ENCODE results near the gene NBPF10. TPM values are rescaled to one million over a fixed set of nuclear protein-coding genes. Genes with fewer than 3 reads are reported as not detected.
"Not testable (repeated sequence)": the region's sequence is repeated elsewhere in the genome, so short reads cannot be mapped to it uniquely, and the experiment has no call there.

NBPF10 gene, protein sequence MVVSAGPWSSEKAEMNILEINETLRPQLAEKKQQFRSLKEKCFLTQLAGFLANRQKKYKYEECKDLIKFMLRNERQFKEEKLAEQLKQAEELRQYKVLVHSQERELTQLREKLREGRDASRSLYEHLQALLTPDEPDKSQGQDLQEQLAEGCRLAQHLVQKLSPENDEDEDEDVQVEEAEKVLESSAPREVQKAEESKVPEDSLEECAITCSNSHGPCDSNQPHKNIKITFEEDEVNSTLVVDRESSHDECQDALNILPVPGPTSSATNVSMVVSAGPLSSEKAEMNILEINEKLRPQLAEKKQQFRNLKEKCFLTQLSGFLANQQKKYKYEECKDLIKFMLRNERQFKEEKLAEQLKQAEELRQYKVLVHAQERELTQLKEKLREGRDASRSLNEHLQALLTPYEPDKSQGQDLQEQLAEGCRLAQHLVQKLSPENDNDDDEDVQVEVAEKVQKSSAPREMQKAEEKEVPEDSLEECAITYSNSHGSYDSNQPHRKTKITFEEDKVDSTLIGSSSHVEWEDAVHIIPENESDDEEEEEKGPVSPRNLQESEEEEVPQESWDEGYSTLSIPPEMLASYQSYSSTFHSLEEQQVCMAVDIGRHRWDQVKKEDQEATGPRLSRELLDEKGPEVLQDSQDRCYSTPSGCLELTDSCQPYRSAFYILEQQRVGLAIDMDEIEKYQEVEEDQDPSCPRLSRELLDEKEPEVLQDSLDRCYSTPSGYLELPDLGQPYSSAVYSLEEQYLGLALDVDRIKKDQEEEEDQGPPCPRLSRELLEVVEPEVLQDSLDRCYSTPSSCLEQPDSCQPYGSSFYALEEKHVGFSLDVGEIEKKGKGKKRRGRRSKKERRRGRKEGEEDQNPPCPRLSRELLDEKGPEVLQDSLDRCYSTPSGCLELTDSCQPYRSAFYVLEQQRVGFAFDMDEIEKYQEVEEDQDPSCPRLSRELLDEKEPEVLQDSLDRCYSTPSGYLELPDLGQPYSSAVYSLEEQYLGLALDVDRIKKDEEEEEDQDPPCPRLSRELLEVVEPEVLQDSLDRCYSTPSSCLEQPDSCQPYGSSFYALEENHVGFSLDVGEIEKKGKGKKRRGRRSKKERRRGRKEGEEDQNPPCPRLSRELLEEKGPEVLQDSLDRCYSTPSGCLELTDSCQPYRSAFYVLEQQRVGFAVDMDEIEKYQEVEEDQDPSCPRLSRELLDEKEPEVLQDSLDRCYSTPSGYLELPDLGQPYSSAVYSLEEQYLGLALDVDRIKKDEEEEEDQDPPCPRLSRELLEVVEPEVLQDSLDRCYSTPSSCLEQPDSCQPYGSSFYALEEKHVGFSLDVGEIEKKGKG (N-terminal part only)
- total RNA-seq = 1 to 10 TPM; 1.2 to 4.1 TPM

DNA sequence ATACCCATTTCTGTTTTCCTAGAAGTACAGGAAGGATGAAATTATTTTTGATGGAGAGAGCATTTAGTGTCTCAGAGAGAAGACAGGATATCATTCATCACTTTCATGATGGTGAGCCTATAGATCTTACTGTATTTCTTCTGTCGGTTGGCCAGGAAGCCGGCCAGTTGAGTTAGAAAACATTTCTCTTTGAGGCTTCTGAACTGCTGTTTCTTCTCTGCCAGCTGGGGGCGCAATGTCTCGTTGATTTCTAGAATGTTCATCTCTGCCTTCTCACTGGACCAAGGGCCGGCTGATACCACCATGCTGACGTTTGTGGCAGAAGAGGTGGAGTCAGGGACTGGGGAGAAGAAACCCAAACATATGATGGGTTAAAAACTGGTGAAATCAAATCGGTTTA is at the start of gene NBPF10:
Gene NBPF10 (minus strand): TSS at position 340 of the 400 bp plus-strand sequence. CDS start 35 bp downstream, at position 305.
- intact Hi-C loops (cut with DNase I); H3K27me3 ChIP-seq (replicated peaks; ENCODE audit: insufficient read depth); H3K27ac ChIP-seq; H3K36me3 ChIP-seq; H3K4me1 ChIP-seq (replicated peaks); H3K9me3 ChIP-seq; H3K4me3 ChIP-seq; DNase-seq (ENCODE audit: low spot score): not testable (repeated sequence)
- no CpG with 5 or more reads among the region's 7 CpGs for WGBS

DNA sequence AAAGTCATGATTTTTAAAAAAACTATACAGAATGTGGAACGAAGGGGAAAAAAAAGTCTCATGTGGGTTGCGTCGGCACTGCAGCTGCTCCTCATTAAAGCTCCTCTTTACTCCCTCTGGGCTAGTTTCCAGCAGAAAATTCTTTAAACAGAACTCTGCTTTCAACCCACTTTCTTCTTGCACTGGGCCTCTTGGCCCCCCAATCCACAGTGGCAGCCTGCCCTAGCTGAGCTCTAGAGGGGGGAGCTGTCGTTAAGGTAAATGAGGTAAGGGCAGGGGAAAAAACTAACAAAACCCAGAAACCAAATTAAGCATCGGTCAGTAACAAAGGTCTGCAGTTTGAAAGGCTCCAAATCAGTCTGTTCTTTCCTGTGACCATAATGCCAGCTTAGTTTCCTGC is 29.9 kb upstream of the NBPF10 start:
- H3K9me3 ChIP-seq; H3K4me3 ChIP-seq; DNase-seq (ENCODE audit: low spot score); H3K4me1 ChIP-seq (replicated peaks); intact Hi-C loops (cut with DNase I); H3K36me3 ChIP-seq; H3K27me3 ChIP-seq (replicated peaks; ENCODE audit: insufficient read depth); H3K27ac ChIP-seq: not testable (repeated sequence)
- 14% methylated on average over 1 of the region's 5 CpGs for WGBS

DNA sequence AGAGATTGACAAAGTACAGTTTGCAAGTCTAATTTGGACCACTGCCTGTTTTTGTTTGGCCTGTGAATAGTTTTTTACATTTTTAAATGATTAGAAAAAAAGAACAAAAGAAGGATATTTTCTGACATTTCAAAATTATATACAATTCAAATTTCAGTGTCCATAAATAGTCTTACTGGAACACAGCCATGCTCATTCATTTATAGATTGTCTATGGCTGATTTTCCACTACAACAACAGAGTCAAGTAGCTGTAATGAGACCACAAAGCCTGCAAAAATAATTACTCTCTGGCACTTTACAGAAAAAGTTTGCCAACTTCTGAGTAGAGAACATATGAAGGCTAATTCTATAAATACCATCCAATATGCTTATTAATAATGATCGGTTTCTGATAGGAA is 23.1 kb upstream of the NBPF10 start:
- H3K4me3 ChIP-seq; H3K36me3 ChIP-seq; H3K4me1 ChIP-seq (replicated peaks); DNase-seq (ENCODE audit: low spot score); intact Hi-C loops (cut with DNase I); H3K27me3 ChIP-seq (replicated peaks; ENCODE audit: insufficient read depth); H3K27ac ChIP-seq; H3K9me3 ChIP-seq: not testable (repeated sequence)
- no CpG with 5 or more reads among the region's 1 CpG for WGBS

DNA sequence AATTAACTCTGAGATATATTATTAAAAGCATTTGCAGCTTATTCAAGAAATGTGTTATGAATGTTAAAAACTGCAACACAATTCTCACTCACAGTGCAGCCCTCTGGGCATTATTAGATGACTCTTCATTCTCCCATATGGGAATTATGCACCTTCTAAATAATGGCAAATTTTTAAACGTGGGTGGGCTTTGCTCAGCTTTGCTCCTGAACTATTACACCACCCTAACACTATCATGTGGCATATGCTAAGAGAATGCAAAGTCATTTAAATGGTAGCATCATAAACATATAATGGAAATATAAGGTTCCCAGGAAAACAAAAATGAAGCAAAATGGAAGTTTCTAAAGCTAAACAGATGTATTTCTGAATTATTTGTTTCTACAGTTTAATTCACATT is 22.7 kb upstream of the NBPF10 start:
- intact Hi-C loops (cut with DNase I); H3K4me1 ChIP-seq (replicated peaks); DNase-seq (ENCODE audit: low spot score); H3K27ac ChIP-seq; H3K9me3 ChIP-seq; H3K27me3 ChIP-seq (replicated peaks; ENCODE audit: insufficient read depth); H3K4me3 ChIP-seq; H3K36me3 ChIP-seq: not testable (repeated sequence)
- WGBS = no CpG with 5 or more reads among the region's 1 CpG

Other genes with a start within 250 kb of the NBPF10 start
- 1 to 10 TPM; 6.4 to 7.4 TPM for gene ITGA10, start 234.8 kb downstream of the NBPF10 start, total RNA-seq
- 10 to 100 TPM; 35.9 to 37.7 TPM for gene PEX11B, start 226.1 kb downstream of the NBPF10 start, total RNA-seq
- 100 to 1,000 TPM; 127 to 159 TPM for gene RBM8A, start 217.3 kb downstream of the NBPF10 start, total RNA-seq
- 10 to 100 TPM; 30.0 to 31.8 TPM for gene LIX1L, start 186.8 kb downstream of the NBPF10 start, total RNA-seq
- gene ANKRD34A, start 180.2 kb downstream of the NBPF10 start, total RNA-seq = 1 to 10 TPM; 1.6 to 2.4 TPM
- 10 to 100 TPM; 20.3 to 23.2 TPM for gene POLR3GL, start 180.1 kb downstream of the NBPF10 start, total RNA-seq
- 100 to 1,000 TPM; 618 to 736 TPM for gene TXNIP, start 148.2 kb downstream of the NBPF10 start, total RNA-seq
- gene HJV, start 123.1 kb downstream of the NBPF10 start, total RNA-seq = 1 to 10 TPM in 1 of 2 donors, not detected in 1; 1.2 TPM
- gene NOTCH2NLA, start 84.2 kb upstream of the NBPF10 start, total RNA-seq = 100 to 1,000 TPM in 1 of 2 donors, 10 to 100 TPM in 1; 43.3 to 107 TPM

All from prostate gland (tissue), 2 donors.